H7 (cell line): ENCODE data around the gene NSL1. TPM values are rescaled to one million over a fixed set of nuclear protein-coding genes. Genes with fewer than 3 reads are reported as not detected.
"Not testable (repeated sequence)": the region's sequence is repeated elsewhere in the genome, so short reads cannot be mapped to it uniquely, and the experiment has no call there.

Experiments
- DNase-seq: peaks from one replicate; pipeline ENCODE4 v3.0.0; 2012
- H3K27me3 ChIP-seq: 2 replicates; pipeline ENCODE4 v1.6.0; 2011; ENCODE audit warnings: mild to moderate bottlenecking, low read length; ENCODE audit not compliant: control insufficient read depth, insufficient read depth
- H3K36me3 ChIP-seq: replicated peaks from 2 replicates; pipeline ENCODE4 v1.5.1; 2011; ENCODE audit warnings: low read length; ENCODE audit not compliant: control insufficient read depth, insufficient read depth
- H3K4me3 ChIP-seq: 2 replicates; pipeline ENCODE4 v1.5.1; 2011; ENCODE audit warnings: low read depth, mild to moderate bottlenecking, control low read depth, low read length, moderate library complexity; ENCODE audit not compliant: insufficient read depth
- total RNA-seq: library from RNA; depleted of rRNA; stranded (reverse); fragments of >200 nt; shearing (Covaris generic); gene quantifications from 2 replicates; pipeline ENCODE4 v1.2.3, GENCODE V29; 2014

NSL1 gene
- total RNA-seq, 1 experiment from 2014 or later: 108 TPM

GRCh38 chr1:212749821-212750535 is 41.6 kb downstream of the NSL1 start:
- no peaks in the 10 kb centered on the region for H3K27me3 ChIP-seq
- H3K4me3 ChIP-seq: no peak overlapping the region
- peak; percentile 46 for DNase-seq
- H3K36me3 ChIP-seq: no peaks in the 10 kb centered on the region; the same call in 1 of the 2 replicates

- DNase-seq: no peak
- no peaks in the 10 kb centered on the region; the same call in 1 of the 2 replicates for H3K36me3 ChIP-seq
- no peak overlapping the region for H3K4me3 ChIP-seq
- no peaks in the 10 kb centered on the region for H3K27me3 ChIP-seq
Observed at GRCh38 chr1:212746546-212746945, 45.0 kb downstream of the NSL1 start.

DNA sequence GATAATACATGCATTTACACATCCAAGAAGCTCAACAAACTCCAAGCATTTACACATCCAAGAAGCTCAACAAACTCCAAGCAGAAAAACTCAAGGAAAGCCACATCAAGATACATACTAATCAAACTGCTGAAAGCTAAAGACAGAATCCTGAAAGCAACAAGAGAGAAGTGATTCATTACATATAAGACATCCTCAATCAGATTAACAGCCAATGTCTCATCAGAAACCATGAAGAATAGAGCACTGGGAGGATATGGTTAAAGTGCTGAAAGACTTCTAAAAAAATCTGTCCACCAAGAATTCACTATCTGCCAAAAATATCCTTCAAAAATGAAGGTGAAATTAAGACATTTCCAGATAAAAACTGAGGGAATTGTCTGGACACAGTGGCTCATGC is 46.3 kb downstream of the NSL1 start:
- no peak for DNase-seq
- no peaks in the 10 kb centered on the region; the same call in 1 of the 2 replicates for H3K36me3 ChIP-seq
- H3K27me3 ChIP-seq: no peaks in the 10 kb centered on the region
- H3K4me3 ChIP-seq: no peak overlapping the region

- DNase-seq: no peak
- H3K4me3 ChIP-seq: no peak overlapping the region
- no peaks in the 10 kb centered on the region; the same call in 1 of the 2 replicates for H3K36me3 ChIP-seq
- H3K27me3 ChIP-seq: no peaks in the 10 kb centered on the region
Observed at GRCh38 chr1:212743901-212744475, 47.6 kb downstream of the NSL1 start.

DNA sequence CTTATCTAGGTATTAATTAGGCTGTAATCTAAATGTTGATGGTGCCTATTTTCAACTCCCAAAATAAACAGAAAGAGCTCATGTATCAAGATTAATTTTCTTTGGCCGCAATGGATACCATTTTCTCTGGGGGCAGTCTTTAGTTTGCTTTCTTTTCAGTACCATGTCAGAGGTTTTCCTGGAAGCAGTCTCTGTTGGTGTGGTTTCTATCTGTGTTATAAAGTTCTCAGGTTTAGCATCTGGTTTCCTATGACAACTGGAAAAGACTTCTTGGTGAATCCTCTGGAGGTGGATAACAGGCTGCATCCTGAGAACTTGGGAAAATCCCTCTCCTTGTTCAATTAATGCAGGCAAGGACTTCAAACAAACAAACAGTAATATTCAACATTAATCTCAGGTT is 53.2 kb downstream of the NSL1 start:
- no peak overlapping the region for H3K4me3 ChIP-seq
- DNase-seq: no peak
- H3K36me3 ChIP-seq: no peaks in the 10 kb centered on the region; the same call in 1 of the 2 replicates
- no peaks in the 10 kb centered on the region for H3K27me3 ChIP-seq

- Histone ChIP-seq H3K4me3 (no peak overlapping the region), H3K27me3 (no peaks in the 10 kb centered on the region), H3K36me3 (no peaks in the 10 kb centered on the region; the same call in 1 of the 2 replicates)
- DNase-seq: no peak
Observed at GRCh38 chr1:212737559-212737958, 54.0 kb downstream of the NSL1 start.

- H3K4me3 ChIP-seq: no peak overlapping the region
- no peaks in the 10 kb centered on the region for H3K27me3 ChIP-seq
- DNase-seq: no peak
Observed at GRCh38 chr1:212733109-212733508, 58.5 kb downstream of the NSL1 start.

DNA sequence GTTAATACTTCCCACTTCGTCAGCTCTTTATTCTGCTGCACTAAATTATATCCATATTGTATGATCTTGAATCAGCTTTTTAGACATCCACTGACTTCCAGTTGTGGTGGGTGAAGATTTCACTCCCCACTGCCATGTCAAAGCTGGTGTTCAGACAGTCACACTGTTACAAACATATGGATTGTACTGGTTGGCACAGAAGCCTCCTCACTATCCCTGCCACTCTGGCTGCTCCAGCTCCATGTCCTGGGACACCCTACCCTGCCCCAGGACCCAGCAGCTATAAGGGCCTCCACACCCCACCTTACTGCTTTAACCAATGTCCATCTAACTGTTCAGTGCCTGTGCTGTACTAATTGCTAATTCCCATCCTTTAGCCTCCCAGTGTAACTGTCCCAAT is 59.9 kb downstream of the NSL1 start:
- no peak for DNase-seq
- H3K4me3 ChIP-seq: no peak overlapping the region
- H3K27me3 ChIP-seq: no peaks in the 10 kb centered on the region
- no peaks in the 10 kb centered on the region; the same call in 1 of the 2 replicates for H3K36me3 ChIP-seq

More at GRCh38 chr1:212733109-212733508, 58.5 kb downstream of the NSL1 start:
- no peaks in the 10 kb centered on the region; the same call in 1 of the 2 replicates for H3K36me3 ChIP-seq

- H3K4me3 ChIP-seq: no peak overlapping the region
- no peaks in the 10 kb centered on the region; the same call in 1 of the 2 replicates for H3K36me3 ChIP-seq
- no peaks in the 10 kb centered on the region for H3K27me3 ChIP-seq
- no peak for DNase-seq
Observed at GRCh38 chr1:212728606-212729005, 63.0 kb downstream of the NSL1 start.

GRCh38 chr1:212727386-212728181 is 64.0 kb downstream of the NSL1 start:
- H3K27me3 ChIP-seq: no peaks in the 10 kb centered on the region
- DNase-seq: no peak
- no peak overlapping the region for H3K4me3 ChIP-seq
- H3K36me3 ChIP-seq: no peaks in the 10 kb centered on the region; the same call in 1 of the 2 replicates

DNA sequence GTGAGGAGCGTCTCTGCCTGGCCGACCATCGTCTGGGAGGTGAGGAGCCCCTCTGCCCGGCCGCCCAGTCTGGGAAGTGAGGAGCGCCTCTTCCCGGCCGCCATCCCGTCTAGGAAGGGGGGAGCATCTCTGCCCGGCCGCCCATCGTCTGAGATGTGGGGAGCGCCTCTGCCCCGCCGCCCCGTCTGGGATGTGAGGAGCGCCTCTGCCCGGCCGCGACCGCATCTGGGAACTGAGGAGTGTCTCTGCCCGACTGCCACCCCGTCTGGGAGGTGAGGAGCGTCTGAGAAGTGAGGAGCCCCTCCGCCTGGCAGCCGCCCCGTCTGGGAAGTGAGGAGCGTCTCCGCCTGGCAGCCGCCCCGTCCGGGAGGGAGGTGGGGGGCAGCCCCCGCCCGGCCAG is 66.9 kb downstream of the NSL1 start:
- H3K4me3 ChIP-seq, H3K36me3 ChIP-seq, H3K27me3 ChIP-seq, DNase-seq: not testable (repeated sequence)

DNA sequence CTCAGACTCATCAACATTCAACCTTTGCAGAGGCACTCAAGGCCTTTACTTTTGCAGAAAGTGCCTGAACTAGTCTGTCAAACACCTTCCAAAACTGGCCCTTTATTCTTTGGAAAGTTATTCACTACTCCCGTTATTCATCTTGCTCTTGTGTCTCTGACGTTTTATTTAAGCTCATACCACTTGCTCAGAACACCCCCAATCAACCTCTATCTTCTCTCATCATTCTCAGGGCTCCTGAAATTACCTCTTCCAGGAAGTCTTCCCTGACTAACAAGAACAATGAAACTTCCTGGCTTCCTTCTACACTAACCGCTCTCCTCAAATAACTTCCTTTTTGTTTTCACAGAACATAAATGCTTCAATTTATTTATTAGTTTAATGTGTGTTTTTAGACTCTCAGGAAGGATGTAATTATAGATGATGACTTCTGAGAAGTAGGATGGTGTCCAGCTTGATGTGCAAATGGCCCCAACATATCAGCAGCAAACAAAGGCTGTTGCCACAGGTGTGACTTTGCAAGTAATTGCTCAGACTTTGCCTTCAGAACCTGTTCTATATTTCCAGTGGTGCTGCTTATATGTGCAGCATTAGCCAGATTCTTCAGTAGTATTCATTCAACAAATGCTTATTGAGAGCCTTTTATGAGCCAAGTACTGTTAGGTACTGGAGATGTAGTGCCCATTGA is 69.2 kb downstream of the NSL1 start:
- Histone ChIP-seq H3K36me3 (no peaks in the 10 kb centered on the region; the same call in 1 of the 2 replicates), H3K27me3 (no peaks in the 10 kb centered on the region), H3K4me3 (no peak overlapping the region)
- DNase-seq: no peak

- DNase-seq: no peak
- H3K27me3 ChIP-seq: no peaks in the 10 kb centered on the region
- H3K4me3 ChIP-seq: no peak overlapping the region
- H3K36me3 ChIP-seq: no peaks in the 10 kb centered on the region
Observed at GRCh38 chr1:212721388-212722247, 70.0 kb downstream of the NSL1 start.
